ENCODE results near the gene CD47. TPM values are rescaled to one million over a fixed set of nuclear protein-coding genes. Genes with fewer than 3 reads are reported as not detected.

The CD47 gene
- total RNA-seq, 1 experiment from 2014 or later: 15.5 TPM

DNA sequence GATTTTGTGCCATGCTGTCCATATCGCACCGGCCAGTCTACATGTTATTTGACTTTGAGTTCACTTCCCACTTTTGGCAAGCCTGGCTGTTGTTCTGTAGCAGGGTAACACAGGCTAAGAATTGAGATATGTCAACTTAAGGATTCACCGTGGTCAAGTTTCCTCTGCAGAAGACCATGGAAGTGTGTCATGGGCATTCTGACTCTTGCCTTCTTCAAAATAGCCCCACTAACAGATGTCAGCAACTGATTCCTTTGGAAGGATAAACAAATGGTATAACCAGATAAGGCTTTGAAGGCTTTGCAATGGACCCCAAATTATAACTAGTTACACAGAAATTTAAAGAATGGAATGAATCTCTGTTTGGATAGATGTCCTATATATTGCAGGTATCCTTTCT, 20.1 kb upstream of the CD47 start:
- Histone ChIP-seq H3K4me1 (no peaks in the 10 kb centered on the region), H3K36me3 (ENCODE audit: control insufficient read depth, insufficient read depth, low read length) (no peaks in the 10 kb centered on the region), H3K9me3 (no peaks in the 10 kb centered on the region), H3K27me3 (replicated peaks; ENCODE audit: control insufficient read depth, insufficient read depth, low read length) (no peaks in the 10 kb centered on the region; the same call in 1 of the 2 replicates), H3K4me3 (ENCODE audit: low read depth, low read length) (no peak overlapping the region)
- TF ChIP-seq, protein P1, sequence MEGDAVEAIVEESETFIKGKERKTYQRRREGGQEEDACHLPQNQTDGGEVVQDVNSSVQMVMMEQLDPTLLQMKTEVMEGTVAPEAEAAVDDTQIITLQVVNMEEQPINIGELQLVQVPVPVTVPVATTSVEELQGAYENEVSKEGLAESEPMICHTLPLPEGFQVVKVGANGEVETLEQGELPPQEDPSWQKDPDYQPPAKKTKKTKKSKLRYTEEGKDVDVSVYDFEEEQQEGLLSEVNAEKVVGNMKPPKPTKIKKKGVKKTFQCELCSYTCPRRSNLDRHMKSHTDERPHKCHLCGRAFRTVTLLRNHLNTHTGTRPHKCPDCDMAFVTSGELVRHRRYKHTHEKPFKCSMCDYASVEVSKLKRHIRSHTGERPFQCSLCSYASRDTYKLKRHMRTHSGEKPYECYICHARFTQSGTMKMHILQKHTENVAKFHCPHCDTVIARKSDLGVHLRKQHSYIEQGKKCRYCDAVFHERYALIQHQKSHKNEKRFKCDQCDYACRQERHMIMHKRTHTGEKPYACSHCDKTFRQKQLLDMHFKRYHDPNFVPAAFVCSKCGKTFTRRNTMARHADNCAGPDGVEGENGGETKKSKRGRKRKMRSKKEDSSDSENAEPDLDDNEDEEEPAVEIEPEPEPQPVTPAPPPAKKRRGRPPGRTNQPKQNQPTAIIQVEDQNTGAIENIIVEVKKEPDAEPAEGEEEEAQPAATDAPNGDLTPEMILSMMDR (IDR thresholded peaks at IDR 0.05; ENCODE audit: insufficient read depth in 1 of 2, low read depth in 1 of 2, low read length in 1 of 2, severe bottlenecking in 1 of 2, unreplicated experiment in 1 of 2): no peak
- DNase-seq: no peak
- H3K4me1 Mint-ChIP-seq (ENCODE audit: low read depth, unreplicated experiment): no peaks in the 10 kb centered on the region
- CTCF ChIA-PET: no interaction called here
- peaks cover 10% of the 10 kb centered on the region for H3K27me3 Mint-ChIP-seq (ENCODE audit: insufficient read depth, unreplicated experiment)
- POLR2A ChIA-PET: no interaction called here
- BruUV-seq (replicated peaks): no TSS peak
- no peak overlapping the region for H3K27ac Mint-ChIP-seq (ENCODE audit: unreplicated experiment)
- no peak overlapping the region for H3K4me3 Mint-ChIP-seq (ENCODE audit: unreplicated experiment)
- no peaks in the 10 kb centered on the region for H3K9me3 Mint-ChIP-seq (ENCODE audit: unreplicated experiment)
- no peaks in the 10 kb centered on the region for H3K36me3 Mint-ChIP-seq (ENCODE audit: insufficient read depth, unreplicated experiment)
- intact Hi-C loops (cut with micrococcal nuclease; ENCODE audit: unreplicated experiment): no loop called here

DNA sequence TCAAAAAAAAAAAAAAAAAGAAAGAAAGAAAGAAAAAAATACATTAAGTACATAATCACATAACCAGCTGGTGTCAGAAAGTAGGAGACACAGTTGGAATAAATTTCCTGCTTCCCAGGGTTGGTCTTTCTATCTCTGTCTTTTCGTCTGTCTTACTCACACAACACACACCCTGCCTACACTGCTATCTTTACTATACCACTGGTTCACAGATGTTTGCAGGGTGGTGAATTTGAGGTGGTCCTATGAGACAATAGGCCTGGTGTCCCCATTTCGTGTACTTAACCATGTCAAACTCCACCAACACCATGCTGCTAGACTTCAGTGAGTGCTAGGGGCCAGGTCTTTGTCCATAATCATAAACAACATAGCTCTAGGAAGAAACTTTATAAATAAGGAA, 17.6 kb upstream of the CD47 start:
- TF ChIP-seq, protein P1 (IDR thresholded peaks at IDR 0.05; ENCODE audit: insufficient read depth in 1 of 2, low read depth in 1 of 2, low read length in 1 of 2, severe bottlenecking in 1 of 2, unreplicated experiment in 1 of 2): no peak
- no peaks in the 10 kb centered on the region for H3K9me3 ChIP-seq
- no peaks in the 10 kb centered on the region for H3K9me3 Mint-ChIP-seq (ENCODE audit: unreplicated experiment)
- intact Hi-C loops (cut with micrococcal nuclease; ENCODE audit: unreplicated experiment): no loop called here
- H3K36me3 ChIP-seq (ENCODE audit: control insufficient read depth, insufficient read depth, low read length): no peaks in the 10 kb centered on the region
- no peaks in the 10 kb centered on the region; the same call in 1 of the 2 replicates for H3K27me3 ChIP-seq (replicated peaks; ENCODE audit: control insufficient read depth, insufficient read depth, low read length)
- no peak for DNase-seq
- peaks cover 8% of the 10 kb centered on the region for H3K27me3 Mint-ChIP-seq (ENCODE audit: insufficient read depth, unreplicated experiment)
- H3K4me3 Mint-ChIP-seq (ENCODE audit: unreplicated experiment): no peak overlapping the region
- H3K4me1 Mint-ChIP-seq (ENCODE audit: low read depth, unreplicated experiment): no peaks in the 10 kb centered on the region
- H3K27ac Mint-ChIP-seq (ENCODE audit: unreplicated experiment): no peak overlapping the region
- ChIA-PET CTCF (no interaction called here), POLR2A (no interaction called here)
- no peaks in the 10 kb centered on the region for H3K36me3 Mint-ChIP-seq (ENCODE audit: insufficient read depth, unreplicated experiment)
- no TSS peak for BruUV-seq (replicated peaks)
- H3K4me1 ChIP-seq: no peaks in the 10 kb centered on the region
- H3K4me3 ChIP-seq (ENCODE audit: low read depth, low read length): no peak overlapping the region

DNA sequence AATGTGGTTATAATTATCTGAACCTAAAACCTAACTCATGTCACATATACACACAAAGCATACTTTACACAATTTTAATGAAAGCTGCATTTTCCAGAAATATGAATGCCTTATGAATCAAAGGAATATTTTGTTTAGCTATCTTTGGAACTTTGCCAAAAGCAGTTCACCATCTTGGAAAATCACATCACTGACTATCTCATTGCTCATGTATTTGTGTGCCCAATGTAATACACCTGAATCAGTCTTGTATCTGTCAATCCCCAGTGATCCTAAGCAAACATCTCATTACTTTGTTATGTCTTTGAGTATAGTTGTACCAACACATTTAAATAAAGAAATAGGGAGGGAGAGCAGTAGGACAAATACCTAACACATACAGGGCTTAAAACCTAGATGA, 15.6 kb upstream of the CD47 start:
- no peaks in the 10 kb centered on the region for H3K36me3 ChIP-seq (ENCODE audit: control insufficient read depth, insufficient read depth, low read length)
- Mint-ChIP-seq H3K36me3 (ENCODE audit: insufficient read depth, unreplicated experiment) (no peaks in the 10 kb centered on the region), H3K27ac (ENCODE audit: unreplicated experiment) (no peak overlapping the region), H3K27me3 (ENCODE audit: insufficient read depth, unreplicated experiment) (peaks cover 8% of the 10 kb centered on the region), H3K9me3 (ENCODE audit: unreplicated experiment) (no peaks in the 10 kb centered on the region), H3K4me3 (ENCODE audit: unreplicated experiment) (no peak overlapping the region), H3K4me1 (ENCODE audit: low read depth, unreplicated experiment) (no peaks in the 10 kb centered on the region)
- TF ChIP-seq, protein P1 (IDR thresholded peaks at IDR 0.05; ENCODE audit: insufficient read depth in 1 of 2, low read depth in 1 of 2, low read length in 1 of 2, severe bottlenecking in 1 of 2, unreplicated experiment in 1 of 2): no peak
- H3K9me3 ChIP-seq: no peaks in the 10 kb centered on the region
- H3K4me1 ChIP-seq: no peaks in the 10 kb centered on the region
- no peak overlapping the region for H3K4me3 ChIP-seq (ENCODE audit: low read depth, low read length)
- H3K27me3 ChIP-seq (replicated peaks; ENCODE audit: control insufficient read depth, insufficient read depth, low read length): no peaks in the 10 kb centered on the region; the same call in 1 of the 2 replicates
- intact Hi-C loops (cut with micrococcal nuclease; ENCODE audit: unreplicated experiment): no loop called here
- ChIA-PET CTCF (no interaction called here), POLR2A (no interaction called here)
- no peak for DNase-seq
- BruUV-seq (replicated peaks): no TSS peak

Data from Caco-2 (cell line).